ENCODE data around the gene SCN4B. TPM values are rescaled to one million over a fixed set of nuclear protein-coding genes. Genes with fewer than 3 reads are reported as not detected.
A peak's percentile ranks its signal among the peaks of the same experiment; 100 is the strongest.

SCN4B gene
- total RNA-seq, 1 donor from 2014 or later, result 0.79 TPM

DNA sequence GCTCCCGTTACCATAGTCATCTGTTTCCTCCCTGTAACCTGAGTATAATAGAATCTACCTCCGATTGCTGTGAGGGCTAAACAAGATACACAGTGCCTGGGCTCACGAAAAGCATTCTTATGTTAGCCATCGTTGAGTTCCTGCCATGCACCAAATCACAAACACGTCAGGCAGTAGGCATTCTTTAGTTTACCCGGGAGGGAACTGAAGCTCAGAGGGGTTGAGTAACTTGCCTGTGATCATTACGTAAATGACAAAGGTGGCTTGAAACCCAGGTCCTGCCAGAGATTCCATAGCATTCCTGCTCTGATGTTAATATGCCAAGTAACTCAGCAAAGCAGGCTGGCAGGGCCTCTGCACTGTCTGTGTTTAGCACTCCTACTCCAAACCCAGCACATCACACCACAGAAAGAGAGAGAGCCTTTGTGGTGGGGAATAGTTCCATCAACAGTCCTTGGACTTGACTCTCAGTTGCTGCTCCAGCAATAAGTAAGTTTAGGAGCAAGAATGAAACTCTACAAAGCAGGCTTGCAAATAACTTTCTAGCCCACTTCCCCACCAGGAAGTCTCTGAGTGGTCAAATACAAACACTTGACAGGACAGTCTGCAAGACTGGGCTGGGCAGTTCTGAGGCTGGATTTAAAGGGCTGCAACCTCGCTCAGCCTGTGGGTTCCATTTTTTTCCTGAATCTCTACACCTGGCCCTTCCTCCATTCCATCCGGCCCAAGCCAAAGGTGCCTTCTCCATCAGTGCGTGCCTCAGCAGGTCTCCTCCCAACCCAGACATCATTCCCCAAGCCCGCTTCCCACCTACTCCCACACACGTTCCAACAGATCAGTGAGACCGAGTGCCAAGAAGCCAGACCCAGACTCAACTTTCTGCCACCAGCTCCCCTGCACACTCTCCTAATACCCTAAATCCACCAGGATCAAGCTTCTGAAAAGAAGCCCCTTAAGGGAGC is 22.7 kb upstream of the SCN4B start:
- no peaks in the 10 kb centered on the region for H3K36me3 ChIP-seq (ENCODE audit: control insufficient read depth, insufficient read depth, low read length)
- TF ChIP-seq CTCF (IDR thresholded peaks at IDR 0.05; ENCODE audit: insufficient read depth, low read length, poor library complexity, severe bottlenecking), result no peak
- no peak overlapping the region for H3K4me3 ChIP-seq (ENCODE audit: low read depth, low read length)
- H3K27me3 ChIP-seq (ENCODE audit: control insufficient read depth, insufficient read depth, low read length), result peaks cover 11% of the 10 kb centered on the region
- DNase-seq (ENCODE audit: low read depth), result peak; percentile 77

- Histone ChIP-seq H3K4me3 (ENCODE audit: low read depth, low read length) (no peak overlapping the region), H3K27me3 (ENCODE audit: control insufficient read depth, insufficient read depth, low read length) (peaks cover 18% of the 10 kb centered on the region), H3K36me3 (ENCODE audit: control insufficient read depth, insufficient read depth, low read length) (no peaks in the 10 kb centered on the region)
- no peak for TF ChIP-seq CTCF (IDR thresholded peaks at IDR 0.05; ENCODE audit: insufficient read depth, low read length, poor library complexity, severe bottlenecking)
- no peak for DNase-seq (ENCODE audit: low read depth)
Observed at GRCh38 chr11:118174006-118174567, 21.5 kb upstream of the SCN4B start.

DNA sequence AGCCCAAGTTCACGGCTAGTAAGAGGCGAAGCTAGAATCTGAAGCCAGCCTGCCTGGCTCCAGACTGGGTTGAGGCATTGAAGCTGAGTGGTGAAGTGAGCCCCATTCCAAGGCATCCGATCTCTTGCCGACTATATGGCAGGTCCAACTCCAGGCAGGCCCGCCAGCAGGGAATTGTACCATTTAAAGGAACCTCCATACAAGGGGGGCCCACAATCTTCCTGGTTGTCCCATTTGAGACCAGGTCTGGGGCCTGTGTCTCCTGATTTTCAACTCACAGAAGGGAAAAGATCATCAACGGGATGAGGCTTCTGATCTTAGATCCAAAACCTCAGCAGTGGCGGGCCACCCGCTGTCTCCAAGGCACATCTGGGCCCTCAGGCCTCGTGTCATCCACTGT is 19.7 kb upstream of the SCN4B start:
- no peak overlapping the region for H3K4me3 ChIP-seq (ENCODE audit: low read depth, low read length)
- no peaks in the 10 kb centered on the region for H3K36me3 ChIP-seq (ENCODE audit: control insufficient read depth, insufficient read depth, low read length)
- peaks cover 27% of the 10 kb centered on the region for H3K27me3 ChIP-seq (ENCODE audit: control insufficient read depth, insufficient read depth, low read length)
- no peak for DNase-seq (ENCODE audit: low read depth)
- no peak for TF ChIP-seq CTCF (IDR thresholded peaks at IDR 0.05; ENCODE audit: insufficient read depth, low read length, poor library complexity, severe bottlenecking)

DNA sequence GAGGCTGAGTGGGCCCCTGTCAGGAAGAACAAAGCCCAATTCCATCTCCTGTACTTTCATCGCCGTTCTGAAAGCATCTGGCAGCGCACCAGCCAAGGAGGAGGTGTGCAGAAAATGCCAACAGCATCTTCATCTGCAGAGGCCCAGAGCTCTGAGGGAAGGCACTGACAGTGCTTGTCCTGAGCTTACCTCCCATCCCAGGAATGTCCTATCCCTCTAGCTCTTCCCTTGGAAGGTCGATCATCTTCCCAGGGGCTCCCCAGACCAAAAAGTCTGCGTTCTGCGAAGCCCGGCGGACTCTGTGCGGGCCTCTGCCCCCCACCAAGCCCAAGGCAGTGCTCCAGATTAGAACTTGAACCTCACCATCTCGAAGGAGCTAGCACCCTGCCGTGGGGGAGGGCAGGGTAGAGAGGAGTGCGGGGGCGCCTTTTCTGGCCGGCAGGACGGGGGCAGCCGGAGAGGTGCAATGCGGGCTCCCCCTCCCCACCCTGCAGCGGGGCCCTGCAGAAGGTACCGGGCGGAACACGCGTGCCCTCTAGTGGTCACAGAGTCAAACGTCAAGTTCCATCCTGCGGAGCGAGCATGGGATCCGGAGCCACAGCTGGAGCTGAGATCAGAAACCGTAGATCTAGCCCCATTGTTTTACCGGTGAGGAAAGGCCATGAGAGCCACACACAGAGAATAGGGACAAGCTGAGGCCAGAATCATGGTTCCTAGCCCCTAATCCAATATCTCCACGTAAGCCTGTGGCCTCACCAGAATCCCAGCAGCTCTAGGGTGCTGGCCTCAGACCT is 18.8 kb upstream of the SCN4B start:
- H3K27me3 ChIP-seq (ENCODE audit: control insufficient read depth, insufficient read depth, low read length), result peaks cover 29% of the 10 kb centered on the region
- no peaks in the 10 kb centered on the region for H3K36me3 ChIP-seq (ENCODE audit: control insufficient read depth, insufficient read depth, low read length)
- no peak overlapping the region for H3K4me3 ChIP-seq (ENCODE audit: low read depth, low read length)
- DNase-seq (ENCODE audit: low read depth), result no peak
- TF ChIP-seq CTCF (IDR thresholded peaks at IDR 0.05; ENCODE audit: insufficient read depth, low read length, poor library complexity, severe bottlenecking), result peak; percentile 89

GRCh38 chr11:118170882-118171268 is 18.3 kb upstream of the SCN4B start:
- H3K4me3 ChIP-seq (ENCODE audit: low read depth, low read length), result no peak overlapping the region
- no peak for TF ChIP-seq CTCF (IDR thresholded peaks at IDR 0.05; ENCODE audit: insufficient read depth, low read length, poor library complexity, severe bottlenecking)

More at GRCh38 chr11:118170882-118171268, 18.3 kb upstream of the SCN4B start:
- no peaks in the 10 kb centered on the region for H3K36me3 ChIP-seq (ENCODE audit: control insufficient read depth, insufficient read depth, low read length)
- DNase-seq (ENCODE audit: low read depth), result no peak
- peaks cover 25% of the 10 kb centered on the region for H3K27me3 ChIP-seq (ENCODE audit: control insufficient read depth, insufficient read depth, low read length)
